HCT116 (cell line): ENCODE results near the gene CDKAL1.

Source experiments
- CEBPB ChIP-seq: IDR thresholded peaks from 2 replicates; pipeline ENCODE4 v1.6.1; 2012; ENCODE audit warnings: low read depth
- EZH2 ChIP-seq: fragments of 200-600 bp; sonication (generic); IDR thresholded peaks from 2 replicates; pipeline ENCODE4 v1.6.1; 2017; ENCODE audit warnings: antibody characterized with exemption, mixed run types
- EZH2phosphoT487 ChIP-seq: fragments of 200-600 bp; IDR thresholded peaks from 2 replicates; pipeline ENCODE4 v1.6.1; 2018; ENCODE audit warnings: antibody characterized with exemption, borderline replicate concordance
- POLR2A ChIP-seq: IDR thresholded peaks from 2 replicates; pipeline ENCODE4 v1.7.0; 2011; ENCODE audit warnings: borderline replicate concordance; ENCODE audit not compliant: insufficient read depth, insufficient read length; ENCODE audit errors: extremely low read depth
- RAD21 ChIP-seq: IDR thresholded peaks from 2 replicates; pipeline ENCODE4 v1.6.1; 2012; ENCODE audit warnings: low read depth, mild to moderate bottlenecking
- SIN3A ChIP-seq: IDR thresholded peaks from 2 replicates; pipeline ENCODE4 v1.6.1; 2012; ENCODE audit warnings: low read depth
- TCF7L2 ChIP-seq: IDR thresholded peaks from 2 replicates; pipeline ENCODE4 v1.7.0; 2011; ENCODE audit warnings: borderline replicate concordance, inconsistent platforms; ENCODE audit not compliant: insufficient read depth, insufficient read length; ENCODE audit errors: extremely low read depth
- YY1 ChIP-seq: IDR thresholded peaks from 2 replicates; pipeline ENCODE4 v1.6.1; 2011; ENCODE audit warnings: low read length, low read depth, moderate library complexity, mild to moderate bottlenecking; ENCODE audit not compliant: insufficient replicate concordance; ENCODE audit errors: extremely low read depth
- ZNF274 ChIP-seq: fragments of 200-500 bp; sonication (Bioruptor generic); IDR thresholded peaks from 2 replicates; pipeline ENCODE4 v1.6.1; 2014; ENCODE audit warnings: mild to moderate bottlenecking, low read depth, low read length, inconsistent platforms
- TF ChIP-seq, protein P1 (sequence below), 3 experiments: fragments of 200-600 bp in 1 of 3; sonication (generic) in 1 of 3; IDR thresholded peaks in 2 of 3; conservative IDR thresholded peaks in 1 of 3; 2 replicates each; pipeline ENCODE4 v1.5.1; 2012 to 2017; ENCODE audit warnings: low read depth in 2 of 3, low read length in 2 of 3, antibody characterized with exemption in 1 of 3, borderline replicate concordance in 1 of 3, control low read depth in 1 of 3, mild to moderate bottlenecking in 1 of 3, mixed read lengths in 1 of 3, mixed run types in 1 of 3, moderate library complexity in 1 of 3; ENCODE audit not compliant: insufficient read depth in 1 of 3
- TF ChIP-seq, protein P2 (sequence below): IDR thresholded peaks from 2 replicates; pipeline ENCODE4 v1.6.1; 2012

DNA sequence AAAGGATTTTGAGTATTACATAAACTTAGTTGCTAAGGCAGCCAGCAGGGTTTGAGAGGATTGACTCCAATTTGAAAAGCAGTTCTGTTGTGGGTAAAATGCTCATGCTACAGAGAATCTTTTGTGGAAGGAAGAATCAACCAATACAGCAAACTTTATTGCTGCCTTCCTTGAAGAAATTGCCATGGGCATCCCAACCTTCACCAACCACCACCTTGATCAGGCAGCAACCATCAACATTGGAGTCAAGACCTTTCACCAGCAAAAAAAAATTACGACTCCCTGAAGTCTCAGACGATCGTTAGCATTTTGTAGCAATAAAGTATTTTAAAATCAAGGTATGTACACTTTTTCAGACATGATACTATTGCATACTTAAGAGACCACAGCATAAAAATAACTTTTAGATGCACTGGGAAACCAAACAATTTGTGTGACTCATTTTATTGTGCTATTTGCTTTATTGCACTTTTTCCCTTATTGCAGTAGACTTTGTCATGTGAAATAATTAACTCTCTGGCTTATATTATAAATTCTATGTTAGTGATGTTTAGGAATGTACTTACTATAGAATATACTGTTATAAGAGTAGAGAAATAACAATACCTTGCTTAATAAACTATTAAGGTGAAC is 390.8 kb downstream of the CDKAL1 start:
- TF ChIP-seq, protein P1, sequence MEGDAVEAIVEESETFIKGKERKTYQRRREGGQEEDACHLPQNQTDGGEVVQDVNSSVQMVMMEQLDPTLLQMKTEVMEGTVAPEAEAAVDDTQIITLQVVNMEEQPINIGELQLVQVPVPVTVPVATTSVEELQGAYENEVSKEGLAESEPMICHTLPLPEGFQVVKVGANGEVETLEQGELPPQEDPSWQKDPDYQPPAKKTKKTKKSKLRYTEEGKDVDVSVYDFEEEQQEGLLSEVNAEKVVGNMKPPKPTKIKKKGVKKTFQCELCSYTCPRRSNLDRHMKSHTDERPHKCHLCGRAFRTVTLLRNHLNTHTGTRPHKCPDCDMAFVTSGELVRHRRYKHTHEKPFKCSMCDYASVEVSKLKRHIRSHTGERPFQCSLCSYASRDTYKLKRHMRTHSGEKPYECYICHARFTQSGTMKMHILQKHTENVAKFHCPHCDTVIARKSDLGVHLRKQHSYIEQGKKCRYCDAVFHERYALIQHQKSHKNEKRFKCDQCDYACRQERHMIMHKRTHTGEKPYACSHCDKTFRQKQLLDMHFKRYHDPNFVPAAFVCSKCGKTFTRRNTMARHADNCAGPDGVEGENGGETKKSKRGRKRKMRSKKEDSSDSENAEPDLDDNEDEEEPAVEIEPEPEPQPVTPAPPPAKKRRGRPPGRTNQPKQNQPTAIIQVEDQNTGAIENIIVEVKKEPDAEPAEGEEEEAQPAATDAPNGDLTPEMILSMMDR (IDR thresholded peaks at IDR 0.05 in 2 of 3, conservative IDR thresholded peaks at IDR 0.05 in 1 of 3; ENCODE audit: borderline replicate concordance in 1 of 3, insufficient read depth in 1 of 3, low read depth in 2 of 3, low read length in 2 of 3) = no peak
- TF ChIP-seq CEBPB (no peak), ZNF274 (no peak), POLR2A (no peak), SIN3A (no peak), EZH2phosphoT487 (no peak), RAD21 (no peak), YY1 (no peak), TCF7L2 (no peak), EZH2 (no peak)
- TF ChIP-seq, protein P2, sequence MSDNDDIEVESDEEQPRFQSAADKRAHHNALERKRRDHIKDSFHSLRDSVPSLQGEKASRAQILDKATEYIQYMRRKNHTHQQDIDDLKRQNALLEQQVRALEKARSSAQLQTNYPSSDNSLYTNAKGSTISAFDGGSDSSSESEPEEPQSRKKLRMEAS = no peak
